PC-3 (cell line): ENCODE data around the gene RAET1E.

ENCODE experiments used
- EZH2 ChIP-seq: fragments of 300-600 bp; sonication (generic); IDR thresholded peaks from one replicate; pipeline ENCODE4 v1.6.1; 2017; ENCODE audit warnings: antibody characterized with exemption, mild to moderate bottlenecking, low read length; ENCODE audit not compliant: unreplicated experiment
- TF ChIP-seq, protein P1 (sequence below): fragments of 300-600 bp; sonication (generic); conservative IDR thresholded peaks from 2 replicates; pipeline ENCODE4 v1.5.1; 2017; ENCODE audit warnings: antibody characterized with exemption, low read depth, mild to moderate bottlenecking, low read length

GRCh38 chr6:149890629-149891045 lies 7.3 kb downstream of the RAET1E start:
- TF ChIP-seq, protein P1, sequence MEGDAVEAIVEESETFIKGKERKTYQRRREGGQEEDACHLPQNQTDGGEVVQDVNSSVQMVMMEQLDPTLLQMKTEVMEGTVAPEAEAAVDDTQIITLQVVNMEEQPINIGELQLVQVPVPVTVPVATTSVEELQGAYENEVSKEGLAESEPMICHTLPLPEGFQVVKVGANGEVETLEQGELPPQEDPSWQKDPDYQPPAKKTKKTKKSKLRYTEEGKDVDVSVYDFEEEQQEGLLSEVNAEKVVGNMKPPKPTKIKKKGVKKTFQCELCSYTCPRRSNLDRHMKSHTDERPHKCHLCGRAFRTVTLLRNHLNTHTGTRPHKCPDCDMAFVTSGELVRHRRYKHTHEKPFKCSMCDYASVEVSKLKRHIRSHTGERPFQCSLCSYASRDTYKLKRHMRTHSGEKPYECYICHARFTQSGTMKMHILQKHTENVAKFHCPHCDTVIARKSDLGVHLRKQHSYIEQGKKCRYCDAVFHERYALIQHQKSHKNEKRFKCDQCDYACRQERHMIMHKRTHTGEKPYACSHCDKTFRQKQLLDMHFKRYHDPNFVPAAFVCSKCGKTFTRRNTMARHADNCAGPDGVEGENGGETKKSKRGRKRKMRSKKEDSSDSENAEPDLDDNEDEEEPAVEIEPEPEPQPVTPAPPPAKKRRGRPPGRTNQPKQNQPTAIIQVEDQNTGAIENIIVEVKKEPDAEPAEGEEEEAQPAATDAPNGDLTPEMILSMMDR: no peak
- no peak for TF ChIP-seq EZH2
